HTR-8/SVneo (cell line): ENCODE results near the gene PML.
"Not testable (repeated sequence)": the region's sequence is repeated elsewhere in the genome, so short reads cannot be mapped to it uniquely, and the experiment has no call there.

Experiments
- DNase-seq: peaks from one replicate; pipeline ENCODE4 v3.0.0; 2011; ENCODE audit warnings: low spot score, mixed read lengths; ENCODE audit not compliant: insufficient read length
- FAIRE-seq: peaks from 2 replicates; lab custom pipeline; 2011; peaks lifted over from hg19 to GRCh38; lab: Jason Lieb, UNC

The PML gene

DNA sequence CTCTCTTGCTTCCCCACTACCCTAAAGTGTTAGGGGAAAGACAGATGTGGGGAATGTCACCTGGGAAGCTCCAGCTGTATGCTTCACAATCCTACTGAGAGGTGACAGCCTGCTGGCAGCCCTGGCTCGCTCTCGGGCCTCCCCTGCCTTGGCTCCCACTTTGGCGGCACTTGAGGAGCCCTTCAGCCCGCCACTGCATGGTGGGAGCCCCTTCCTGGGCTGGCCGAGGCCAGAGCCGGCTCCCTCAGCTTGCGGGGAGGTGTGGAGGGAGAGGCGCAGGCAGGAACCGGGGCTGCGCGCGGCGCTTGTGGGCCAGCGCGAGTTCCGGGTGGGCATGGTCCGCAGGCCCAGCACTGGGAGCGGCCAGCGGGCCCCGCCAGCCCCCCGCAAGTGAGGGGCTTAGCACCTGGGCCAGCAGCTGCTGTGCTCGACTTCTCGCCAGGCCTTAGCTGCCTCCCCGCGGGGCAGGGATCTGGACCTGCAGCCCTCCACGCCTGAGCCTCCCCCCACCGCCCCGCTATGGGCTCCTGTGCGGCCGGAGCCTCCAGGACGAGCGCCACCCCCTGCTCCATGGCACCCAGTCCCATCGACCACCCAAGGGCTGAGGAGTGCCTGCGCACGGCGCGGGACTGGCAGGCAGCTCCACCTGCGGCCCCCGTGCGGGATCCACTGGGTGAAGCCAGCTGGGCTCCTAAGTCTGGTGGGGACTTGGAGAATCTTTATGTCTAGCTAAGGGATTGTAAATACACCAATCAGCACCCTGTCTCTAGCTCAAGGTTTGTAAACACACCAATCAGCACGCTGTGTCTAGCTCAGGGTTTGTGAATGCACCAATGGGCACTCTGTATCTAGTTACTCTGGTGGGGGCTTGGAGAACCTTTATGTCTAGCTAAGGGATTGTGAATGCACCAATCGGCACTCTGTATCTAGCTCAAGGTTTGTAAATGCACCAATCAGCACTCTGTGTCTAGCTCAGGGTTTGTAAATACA, 58.0 kb downstream of the PML start:
- not testable (repeated sequence) for FAIRE-seq

GRCh38 chr15:74053517-74053916, 59.0 kb downstream of the PML start:
- no peak for FAIRE-seq
- no peak for DNase-seq

More for the DNA sequence above, 58.0 kb downstream of the PML start:
- not testable (repeated sequence) for DNase-seq

DNA sequence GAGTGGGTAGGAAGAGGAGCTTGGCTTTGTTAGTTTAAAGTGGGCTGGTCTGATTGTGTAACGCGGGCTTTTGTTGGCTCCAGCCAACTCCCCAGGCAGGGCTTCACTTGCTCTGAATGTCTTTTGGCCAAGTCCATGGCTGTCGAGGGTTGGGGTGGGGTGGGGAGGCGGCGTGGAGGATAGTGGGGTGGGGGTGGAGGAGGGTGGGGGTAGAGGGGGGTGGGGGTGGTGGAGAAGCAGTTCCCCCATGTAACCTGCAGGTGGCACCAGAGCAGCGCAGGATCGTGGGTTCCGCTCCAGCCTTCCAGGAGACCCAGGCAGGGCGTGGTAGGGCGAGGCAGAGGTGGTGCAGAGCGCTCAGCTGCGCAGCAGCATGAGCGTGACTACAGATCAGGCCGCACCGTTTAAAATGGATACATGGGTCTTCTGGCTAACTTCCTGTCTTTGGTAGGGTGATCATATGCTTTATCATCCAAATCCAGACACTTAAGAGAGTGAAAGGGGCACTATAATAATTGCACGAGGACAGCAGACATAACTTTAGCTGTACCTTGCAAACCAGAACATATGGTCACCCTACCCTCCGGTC, 59.5 kb downstream of the PML start:
- DNase-seq = peak; percentile 61
- FAIRE-seq = no peak

DNA sequence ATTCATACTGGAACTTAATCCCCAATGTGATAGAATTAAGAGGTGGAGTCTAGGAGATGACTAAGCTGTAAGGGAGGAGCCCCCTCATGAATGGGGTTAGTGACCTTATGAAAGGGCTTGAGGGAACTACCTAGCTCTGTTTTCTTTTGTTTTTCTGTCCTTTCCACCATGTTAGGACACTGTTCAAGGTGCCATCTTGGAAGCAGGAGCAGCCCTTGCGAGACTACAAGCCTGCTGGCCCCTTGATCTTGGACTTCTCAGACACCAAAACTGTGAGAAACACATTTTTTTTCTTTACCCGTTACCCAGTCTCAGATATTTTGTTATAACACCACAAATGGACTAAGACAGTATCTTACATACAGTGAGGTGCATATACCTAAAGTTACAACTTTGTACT, 61.3 kb downstream of the PML start:
- DNase-seq = no peak
- FAIRE-seq = no peak

DNA sequence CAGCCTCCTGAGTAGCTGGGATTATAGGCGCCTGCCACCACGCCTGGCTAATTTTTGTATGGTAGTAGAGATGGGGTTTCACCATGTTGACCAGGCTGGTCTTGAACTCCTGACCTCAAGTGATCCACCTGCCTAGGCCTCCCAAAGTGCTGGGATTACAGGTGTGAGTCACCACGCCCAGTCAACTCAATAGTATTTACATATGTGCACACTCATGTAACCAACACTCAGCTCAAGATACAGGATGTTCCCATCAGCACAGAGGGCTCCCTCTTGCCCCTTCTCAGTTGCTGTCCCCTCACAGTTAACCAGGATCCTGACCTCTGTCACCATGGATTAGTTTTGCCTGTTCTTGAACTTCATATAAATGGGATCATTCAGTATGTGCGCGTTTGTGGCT, 61.8 kb downstream of the PML start:
- FAIRE-seq, DNase-seq: not testable (repeated sequence)

DNA sequence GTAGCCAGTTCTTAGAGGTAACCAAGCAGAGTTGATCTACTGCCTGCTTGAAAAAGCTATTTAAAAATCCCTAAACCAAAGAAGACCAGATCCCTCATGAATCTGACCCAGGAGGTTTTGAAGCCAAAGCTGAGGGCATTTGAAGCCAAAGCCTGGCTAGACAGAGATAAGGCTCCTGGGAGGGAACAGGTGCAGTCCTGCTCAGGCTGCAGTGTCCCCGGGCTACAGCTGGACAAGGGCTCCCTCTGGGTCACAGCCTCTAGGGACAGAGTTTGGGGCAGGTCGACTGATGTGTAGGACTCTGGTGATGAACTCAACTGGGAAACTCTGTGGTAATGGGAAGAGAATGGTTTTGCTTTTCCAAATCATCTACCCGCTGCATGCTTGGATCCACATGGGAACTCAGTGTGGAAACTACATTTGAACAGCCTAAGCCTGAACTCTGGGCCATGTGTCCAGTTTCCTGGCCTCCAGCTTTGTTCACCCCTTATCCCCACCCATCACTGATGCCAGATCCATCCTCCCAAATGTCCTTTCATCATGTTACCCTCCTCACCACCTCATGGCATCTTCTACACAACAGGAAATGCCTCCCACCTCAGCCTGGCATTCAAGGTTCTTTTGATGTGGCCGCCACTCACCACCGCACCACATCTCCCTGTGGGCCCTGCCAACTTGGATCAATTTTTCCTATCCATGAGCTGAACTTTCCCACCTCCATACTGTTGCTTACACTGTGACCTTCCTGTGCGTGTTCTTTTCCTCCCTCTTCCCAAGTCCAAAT, 64.7 kb downstream of the PML start:
- not testable (repeated sequence) for DNase-seq, FAIRE-seq

DNA sequence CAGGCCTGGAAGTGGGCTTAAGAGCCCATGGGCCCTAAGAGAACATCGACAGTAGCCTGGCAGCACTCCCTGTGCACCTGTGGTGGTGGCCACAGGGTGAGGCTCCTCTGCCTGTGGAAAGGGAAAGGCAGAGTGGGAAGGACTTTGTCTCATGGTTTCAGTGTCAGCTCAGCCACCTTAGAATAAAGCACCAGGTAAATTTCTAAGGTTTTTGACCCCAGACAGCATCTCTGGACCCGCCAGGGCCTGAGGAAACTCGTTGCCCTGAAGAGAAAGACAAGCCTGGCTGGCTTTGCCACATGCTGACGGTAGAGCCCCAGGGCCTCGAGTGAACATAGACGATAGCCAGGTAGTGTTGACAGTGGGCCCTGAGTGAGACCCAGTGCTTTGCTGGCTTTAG, 65.7 kb downstream of the PML start:
- no peak for FAIRE-seq

GRCh38 chr15:74062236-74062635, 67.7 kb downstream of the PML start:
- DNase-seq (no peak), FAIRE-seq (no peak)

More for the DNA sequence above, 65.7 kb downstream of the PML start:
- no peak for DNase-seq

- no peak for FAIRE-seq
- no peak for DNase-seq
Observed at GRCh38 chr15:74062671-74063070, 68.2 kb downstream of the PML start.

- FAIRE-seq, DNase-seq: not testable (repeated sequence)
Observed at GRCh38 chr15:74063425-74064146, 69.1 kb downstream of the PML start.

GRCh38 chr15:74064183-74064582, 69.7 kb downstream of the PML start:
- not testable (repeated sequence) for DNase-seq, FAIRE-seq

DNA sequence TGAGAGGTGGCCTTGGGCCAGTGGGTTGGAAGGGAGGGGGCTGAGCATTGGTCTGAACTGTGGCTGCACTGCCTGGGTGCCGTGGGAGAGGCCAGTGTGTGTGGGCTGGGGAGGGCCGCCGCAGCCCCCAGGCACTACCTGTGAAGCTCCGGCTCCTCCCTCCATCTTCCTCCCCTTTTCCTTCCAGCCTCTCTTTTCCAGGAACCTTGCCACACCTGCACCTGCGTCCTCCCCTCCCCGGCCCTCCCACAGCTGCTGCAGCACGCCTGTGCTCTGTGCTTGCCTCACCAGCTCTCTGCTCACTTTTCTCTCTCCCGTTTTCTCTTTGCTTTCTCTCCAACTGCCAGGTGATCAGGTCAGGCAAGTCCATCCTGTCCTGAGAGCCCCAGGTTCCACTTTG, 70.3 kb downstream of the PML start:
- not testable (repeated sequence) for DNase-seq, FAIRE-seq

- FAIRE-seq = peak; percentile 33
- DNase-seq = not testable (repeated sequence)
Observed at GRCh38 chr15:74065684-74066411, 71.3 kb downstream of the PML start.

DNA sequence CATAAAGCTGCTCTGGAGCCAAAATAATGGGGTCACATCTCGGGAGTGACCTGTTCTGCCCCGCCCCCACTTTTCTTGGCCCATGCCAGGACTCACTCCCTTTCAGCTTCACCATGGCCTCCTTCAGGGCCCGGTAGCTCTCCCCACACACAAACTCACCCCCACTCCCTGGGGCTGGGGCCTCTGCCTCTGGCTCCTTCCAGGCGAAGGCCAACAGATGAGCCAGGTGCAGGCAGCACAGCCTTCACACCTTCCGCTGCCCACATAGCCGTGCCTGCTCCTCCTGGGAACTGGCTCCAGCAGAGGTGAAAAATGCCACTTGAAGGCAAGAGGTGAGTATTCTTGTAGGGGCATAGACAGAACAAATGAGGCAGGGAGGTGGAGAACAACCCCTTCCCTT, 77.1 kb downstream of the PML start:
- FAIRE-seq, DNase-seq: not testable (repeated sequence)

- not testable (repeated sequence) for FAIRE-seq, DNase-seq
Observed at GRCh38 chr15:74072132-74072531, 77.6 kb downstream of the PML start.

GRCh38 chr15:74072614-74073337, 78.3 kb downstream of the PML start:
- DNase-seq, FAIRE-seq: not testable (repeated sequence)

DNA sequence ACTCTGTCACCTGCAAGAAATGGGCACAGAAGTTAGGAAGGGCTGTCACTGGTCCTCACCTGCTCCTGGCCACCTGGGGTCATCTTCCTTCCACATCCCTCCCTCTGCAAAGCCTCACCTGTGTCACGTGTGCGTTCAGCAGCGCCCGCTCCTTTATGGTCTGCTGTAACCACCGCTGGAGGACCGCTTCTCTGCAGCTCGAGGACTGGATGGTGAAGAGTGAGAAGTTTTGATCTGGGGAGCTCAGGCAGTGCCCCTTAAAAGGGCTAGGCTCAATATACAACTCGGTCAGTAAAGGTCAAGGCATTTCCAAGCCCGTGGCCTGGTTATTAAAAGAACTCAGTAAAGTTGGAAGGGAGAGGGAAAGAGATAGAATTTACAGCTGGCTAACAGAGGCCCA, 81.3 kb downstream of the PML start:
- not testable (repeated sequence) for DNase-seq, FAIRE-seq

DNA sequence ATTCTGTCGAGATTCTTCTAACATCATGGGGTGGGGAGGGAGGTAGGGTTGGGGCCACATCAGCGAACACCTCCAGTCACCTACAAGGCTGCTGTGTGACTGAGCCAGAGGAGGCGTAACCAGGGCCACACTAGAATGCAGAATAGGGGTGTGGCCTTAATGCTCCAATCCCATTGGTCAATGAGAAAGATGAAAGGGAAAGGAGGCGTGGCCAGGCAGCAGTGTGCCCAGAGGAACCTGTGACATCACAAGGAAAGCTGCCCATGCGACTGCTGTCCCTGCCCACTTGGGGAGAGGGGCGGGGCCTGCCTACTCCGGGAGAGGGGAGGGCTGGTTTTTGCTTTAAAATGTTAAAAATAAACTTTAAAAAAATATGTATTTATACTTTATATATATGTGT, 87.9 kb downstream of the PML start, which contains the start of gene GOLGA6A:
GOLGA6A (minus strand) TSS at position 101 of the 400 bp plus-strand sequence; CDS start at position 60, 41 bp downstream.
- not testable (repeated sequence) for FAIRE-seq, DNase-seq
